ENCODE data around the gene SULF2.

SULF2 gene

DNA sequence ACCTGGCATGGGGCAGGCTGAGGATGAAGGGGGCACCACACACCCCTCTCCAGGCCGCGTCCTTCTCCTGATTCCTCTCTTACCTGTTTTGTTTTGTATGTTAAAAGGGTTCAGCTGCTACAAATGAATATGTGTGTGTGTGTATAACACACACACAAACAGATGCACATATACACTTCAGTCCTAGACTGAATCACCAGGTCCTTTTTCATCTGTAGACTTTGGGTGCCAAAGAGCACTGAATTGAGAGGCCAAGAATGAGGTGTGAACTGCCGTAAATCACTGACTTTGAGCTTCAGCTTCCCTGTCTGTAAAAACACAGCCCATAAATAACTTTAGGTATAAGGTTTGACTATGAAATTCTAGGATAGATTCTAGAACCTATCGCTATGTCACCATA, 40.5 kb downstream of the SULF2 start:
- Histone ChIP-seq H3K27me3 (ENCODE audit: control insufficient read depth, insufficient read depth, low read length) (no peaks in the 10 kb centered on the region), H3K36me3 (ENCODE audit: control insufficient read depth, insufficient read depth, low read length) (no peaks in the 10 kb centered on the region), H3K9me3 (ENCODE audit: control insufficient read depth, low read length) (no peaks in the 10 kb centered on the region), H3K79me2 (no peaks in the 10 kb centered on the region), H3K4me3 (ENCODE audit: low read depth, low read length) (no peak overlapping the region), H3K9ac (no peak overlapping the region), H3K4me2 (ENCODE audit: low read length) (no peak overlapping the region), H2AFZ (no peak overlapping the region), H3K27ac (no peak overlapping the region), H3K4me1 (no peaks in the 10 kb centered on the region)
- TF ChIP-seq, protein P1, sequence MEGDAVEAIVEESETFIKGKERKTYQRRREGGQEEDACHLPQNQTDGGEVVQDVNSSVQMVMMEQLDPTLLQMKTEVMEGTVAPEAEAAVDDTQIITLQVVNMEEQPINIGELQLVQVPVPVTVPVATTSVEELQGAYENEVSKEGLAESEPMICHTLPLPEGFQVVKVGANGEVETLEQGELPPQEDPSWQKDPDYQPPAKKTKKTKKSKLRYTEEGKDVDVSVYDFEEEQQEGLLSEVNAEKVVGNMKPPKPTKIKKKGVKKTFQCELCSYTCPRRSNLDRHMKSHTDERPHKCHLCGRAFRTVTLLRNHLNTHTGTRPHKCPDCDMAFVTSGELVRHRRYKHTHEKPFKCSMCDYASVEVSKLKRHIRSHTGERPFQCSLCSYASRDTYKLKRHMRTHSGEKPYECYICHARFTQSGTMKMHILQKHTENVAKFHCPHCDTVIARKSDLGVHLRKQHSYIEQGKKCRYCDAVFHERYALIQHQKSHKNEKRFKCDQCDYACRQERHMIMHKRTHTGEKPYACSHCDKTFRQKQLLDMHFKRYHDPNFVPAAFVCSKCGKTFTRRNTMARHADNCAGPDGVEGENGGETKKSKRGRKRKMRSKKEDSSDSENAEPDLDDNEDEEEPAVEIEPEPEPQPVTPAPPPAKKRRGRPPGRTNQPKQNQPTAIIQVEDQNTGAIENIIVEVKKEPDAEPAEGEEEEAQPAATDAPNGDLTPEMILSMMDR (IDR thresholded peaks at IDR 0.05): no peak

DNA sequence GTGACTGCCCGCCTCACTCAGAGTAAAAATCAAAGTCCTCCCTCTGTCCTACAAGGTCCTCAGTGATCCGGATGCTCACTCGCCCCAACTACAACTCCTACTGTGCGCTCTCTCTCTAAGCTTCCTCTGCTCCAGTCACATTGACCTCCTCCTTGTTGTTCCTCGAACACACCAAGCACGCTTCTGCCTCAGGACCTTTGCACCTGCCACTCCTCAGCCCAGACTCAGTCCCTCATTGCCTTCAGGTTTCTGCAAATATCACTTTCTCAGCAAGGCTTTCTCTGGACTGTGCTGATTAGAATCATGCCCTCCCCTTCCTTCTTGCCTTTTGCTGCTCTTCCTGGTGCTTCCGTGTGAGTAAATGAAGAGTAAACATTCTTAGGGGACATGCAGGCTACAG, 41.6 kb downstream of the SULF2 start:
- H3K4me2 ChIP-seq (ENCODE audit: low read length): no peak overlapping the region
- H3K27ac ChIP-seq: no peak overlapping the region
- no peak overlapping the region for H3K9ac ChIP-seq
- no peaks in the 10 kb centered on the region for H3K79me2 ChIP-seq
- no peaks in the 10 kb centered on the region for H3K36me3 ChIP-seq (ENCODE audit: control insufficient read depth, insufficient read depth, low read length)
- H2AFZ ChIP-seq: no peak overlapping the region
- H3K4me1 ChIP-seq: no peaks in the 10 kb centered on the region
- TF ChIP-seq, protein P1 (IDR thresholded peaks at IDR 0.05): no peak
- no peaks in the 10 kb centered on the region for H3K9me3 ChIP-seq (ENCODE audit: control insufficient read depth, low read length)
- no peaks in the 10 kb centered on the region for H3K27me3 ChIP-seq (ENCODE audit: control insufficient read depth, insufficient read depth, low read length)
- H3K4me3 ChIP-seq (ENCODE audit: low read depth, low read length): no peak overlapping the region

DNA sequence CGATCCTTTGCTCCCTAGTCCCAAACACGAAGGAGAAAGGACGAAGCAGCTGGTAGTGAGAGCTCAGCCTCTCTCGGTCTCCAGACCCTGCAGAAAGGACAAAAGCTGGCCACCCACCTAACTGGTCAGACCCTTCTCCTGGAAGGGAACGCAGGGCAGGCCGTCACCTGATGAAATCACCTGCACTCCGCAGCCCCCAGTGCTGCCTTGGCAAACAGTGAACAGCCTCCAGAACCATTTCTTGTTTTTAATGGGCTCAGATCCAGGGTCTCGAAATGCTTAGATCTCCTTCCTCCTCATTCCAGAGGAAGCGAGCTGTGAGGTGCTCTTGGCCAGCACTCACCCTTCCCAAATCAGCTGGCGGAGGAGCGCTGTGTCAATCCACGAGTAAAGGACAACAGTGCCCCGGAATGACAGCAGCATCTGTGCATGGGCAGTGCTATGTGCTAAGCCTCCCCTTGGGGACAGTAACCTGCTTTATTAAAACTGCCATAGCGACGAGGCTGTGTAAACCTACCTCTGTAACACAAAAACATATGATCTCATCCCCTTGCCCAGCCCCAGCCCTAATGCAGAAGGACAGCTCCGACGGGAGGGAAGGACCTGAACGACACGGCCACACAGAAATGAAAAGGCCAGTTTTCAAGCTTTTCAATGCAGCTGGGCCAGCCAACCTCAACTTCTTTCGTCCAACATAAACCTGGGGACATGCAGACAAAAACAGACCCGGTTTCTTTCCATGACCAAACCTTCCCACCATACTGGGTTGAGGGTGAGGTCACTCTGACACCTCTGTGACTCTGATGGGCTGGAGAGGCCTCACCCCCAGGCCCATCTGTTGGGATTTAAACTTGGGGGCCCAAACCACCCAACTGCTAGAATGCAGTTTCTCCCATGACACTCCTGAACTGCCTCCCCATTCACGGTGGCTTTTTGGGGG, 43.3 kb downstream of the SULF2 start:
- Histone ChIP-seq H3K4me2 (ENCODE audit: low read length) (no peak overlapping the region), H2AFZ (no peak overlapping the region), H3K79me2 (no peaks in the 10 kb centered on the region), H3K27ac (no peak overlapping the region), H3K27me3 (ENCODE audit: control insufficient read depth, insufficient read depth, low read length) (no peaks in the 10 kb centered on the region), H3K9ac (no peak overlapping the region), H3K4me3 (ENCODE audit: low read depth, low read length) (no peak overlapping the region), H3K9me3 (ENCODE audit: control insufficient read depth, low read length) (no peaks in the 10 kb centered on the region), H3K36me3 (ENCODE audit: control insufficient read depth, insufficient read depth, low read length) (no peaks in the 10 kb centered on the region), H3K4me1 (no peaks in the 10 kb centered on the region)
- TF ChIP-seq, protein P1 (IDR thresholded peaks at IDR 0.05): no peak

DNA sequence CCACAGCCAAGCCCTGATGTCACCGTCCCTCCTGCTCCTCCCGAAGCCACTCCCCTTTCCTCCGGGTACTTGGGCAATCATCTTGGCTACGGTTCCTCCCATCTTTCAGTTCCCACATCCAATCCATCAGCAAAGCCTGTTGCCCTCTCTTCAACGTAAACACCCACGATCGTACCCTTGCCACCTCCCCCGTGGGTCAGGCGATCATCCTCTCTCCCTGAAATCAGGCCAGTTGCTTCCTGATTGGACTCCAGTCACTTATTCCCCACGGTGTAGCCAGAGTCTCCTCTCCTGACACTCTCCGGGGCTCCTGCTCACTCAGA, 44.5 kb downstream of the SULF2 start:
- H3K27ac ChIP-seq: no peak overlapping the region
- H3K4me2 ChIP-seq (ENCODE audit: low read length): no peak overlapping the region
- H2AFZ ChIP-seq: no peak overlapping the region
- no peaks in the 10 kb centered on the region for H3K79me2 ChIP-seq
- no peaks in the 10 kb centered on the region for H3K4me1 ChIP-seq
- TF ChIP-seq, protein P1 (IDR thresholded peaks at IDR 0.05): no peak
- no peak overlapping the region for H3K9ac ChIP-seq
- H3K36me3 ChIP-seq (ENCODE audit: control insufficient read depth, insufficient read depth, low read length): no peaks in the 10 kb centered on the region
- no peaks in the 10 kb centered on the region for H3K27me3 ChIP-seq (ENCODE audit: control insufficient read depth, insufficient read depth, low read length)
- no peak overlapping the region for H3K4me3 ChIP-seq (ENCODE audit: low read depth, low read length)
- H3K9me3 ChIP-seq (ENCODE audit: control insufficient read depth, low read length): no peaks in the 10 kb centered on the region

All from parathyroid adenoma (tissue), 2 donors.